ENCODE measurements around the gene ITPR1.
"Not testable (repeated sequence)": the region's sequence is repeated elsewhere in the genome, so short reads cannot be mapped to it uniquely, and the experiment has no call there.

Gene ITPR1

DNA sequence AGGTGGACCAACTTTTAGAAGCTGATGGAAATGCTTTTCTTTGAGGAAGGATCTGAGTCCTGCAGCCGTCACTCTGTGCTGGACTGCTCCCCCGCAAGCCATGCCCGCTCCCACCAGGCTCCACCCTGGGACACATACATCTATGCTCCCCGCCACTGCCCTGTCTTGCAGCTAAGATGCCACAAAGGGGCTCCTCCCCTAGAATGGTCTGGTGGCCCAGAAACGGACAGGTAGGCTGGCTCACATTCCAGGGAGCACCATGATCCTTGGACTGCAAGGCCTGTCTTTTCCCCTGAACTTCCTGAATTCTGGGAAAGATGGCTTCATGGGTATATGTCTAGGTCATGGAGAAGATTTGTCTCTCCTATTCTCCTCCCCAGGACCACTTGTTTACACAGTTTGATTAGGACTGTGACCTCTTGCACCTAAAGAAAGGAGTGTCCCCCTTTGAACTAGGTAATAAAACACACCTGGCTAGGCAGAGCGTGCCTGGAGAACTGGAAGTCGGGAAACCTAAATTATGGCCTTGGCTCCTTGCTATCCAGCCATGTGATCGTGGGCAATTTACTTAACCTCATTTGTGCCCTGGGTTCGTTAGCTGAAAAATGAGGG, 265.2 kb downstream of the ITPR1 start:
- Histone ChIP-seq H3K27ac (ENCODE audit: insufficient read depth in 1 of 2, low read depth in 1 of 2, low read length in 2 of 2, poor library complexity in 1 of 2, severe bottlenecking in 2 of 2) (no peak overlapping the region), H3K36me3 (ENCODE audit: control insufficient read depth in 4 of 4, insufficient read depth in 4 of 4, low read length in 3 of 4) (peaks cover 0 to 58% (median 15%) of the 10 kb centered on the region in 4 experiments), H3K9me3 (ENCODE audit: control extremely low read depth in 1 of 5, control insufficient read depth in 4 of 5, insufficient read depth in 2 of 5, low read depth in 1 of 5, low read length in 4 of 5) (peaks cover 0 to 3% (median 0%) of the 10 kb centered on the region in 5 experiments), H3K27me3 (replicated peaks in 2 of 5; ENCODE audit: control insufficient read depth in 4 of 5, insufficient read depth in 5 of 5, low read length in 4 of 5) (no peaks in the 10 kb centered on the region), H3K4me3 (ENCODE audit: control insufficient read depth in 1 of 7, extremely low read depth in 1 of 7, insufficient read depth in 4 of 7, low read depth in 2 of 7, low read length in 6 of 7) (no peak overlapping the region), H3K4me1 (ENCODE audit: control extremely low read depth in 1 of 4, control insufficient read depth in 4 of 4, insufficient read depth in 4 of 4, low read length in 3 of 4) (peaks cover 9 to 66% (median 42%) of the 10 kb centered on the region in 4 experiments)
- ChIA-PET POLR2A (no interaction called here), CTCF (interaction anchor here (0.9 to 3.3 kb wide), 3 partner anchors 10 to 46 kb away, joined by 3 to 15 read pairs (median 8); no protein-coding TSS in a partner anchor)
- WGBS (ENCODE audit: insufficient coverage), result 100% methylated on average over 9 of the region's 9 CpGs
- no peak for DNase-seq

DNA sequence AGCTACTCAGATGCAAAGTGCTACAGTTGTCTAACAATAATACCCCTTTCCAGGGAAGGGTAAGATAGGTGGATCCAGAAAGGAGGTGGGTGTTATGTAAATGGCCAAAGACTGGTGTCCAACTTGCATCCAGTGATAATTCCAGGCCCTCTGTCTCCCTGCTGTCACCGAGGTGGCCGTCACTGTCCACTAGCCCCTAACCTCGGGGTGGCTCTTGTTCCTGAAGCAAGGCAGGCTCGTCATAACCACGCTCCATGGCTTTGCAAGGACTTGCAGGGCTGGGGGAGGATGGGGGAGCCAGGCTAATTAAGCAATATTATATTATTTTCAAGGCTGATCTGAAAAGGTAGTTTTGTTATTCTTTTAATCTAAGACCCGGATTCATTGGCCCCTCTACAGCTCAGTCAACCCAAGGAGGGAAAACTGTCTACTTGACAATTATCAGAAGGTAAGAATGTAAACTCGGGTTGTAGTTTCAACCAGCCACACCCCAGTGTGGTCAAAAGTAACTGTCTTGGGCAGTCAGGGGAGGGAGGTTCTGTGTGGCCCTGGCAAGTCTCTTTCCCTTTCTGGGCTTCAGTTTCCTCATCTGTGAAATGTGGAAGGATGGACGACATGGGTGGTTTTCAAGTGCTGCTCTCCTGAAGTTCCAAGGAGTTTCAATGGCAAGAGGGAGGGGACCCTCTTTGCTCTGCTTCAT, 266.0 kb downstream of the ITPR1 start:
- WGBS (ENCODE audit: insufficient coverage), result 61% methylated on average over 6 of the region's 8 CpGs
- ChIA-PET CTCF (interaction anchor here (0.9 to 3.3 kb wide), 4 partner anchors 9 to 39 kb away, joined by 3 to 15 read pairs (median 8); no protein-coding TSS in a partner anchor), POLR2A (no interaction called here)
- peak overlapping the region in 1 of 7 experiments; percentile 30 for H3K4me3 ChIP-seq (ENCODE audit: control insufficient read depth in 1 of 7, extremely low read depth in 1 of 7, insufficient read depth in 4 of 7, low read depth in 2 of 7, low read length in 6 of 7)
- H3K36me3 ChIP-seq (ENCODE audit: control insufficient read depth in 4 of 4, insufficient read depth in 4 of 4, low read length in 3 of 4), result peaks cover 0 to 59% (median 18%) of the 10 kb centered on the region in 4 experiments
- peaks cover 0 to 5% (median 0%) of the 10 kb centered on the region in 5 experiments for H3K9me3 ChIP-seq (ENCODE audit: control extremely low read depth in 1 of 5, control insufficient read depth in 4 of 5, insufficient read depth in 2 of 5, low read depth in 1 of 5, low read length in 4 of 5)
- peak in 1 of 3 donors; percentile 15 for DNase-seq
- no peaks in the 10 kb centered on the region for H3K27me3 ChIP-seq (replicated peaks in 2 of 5; ENCODE audit: control insufficient read depth in 4 of 5, insufficient read depth in 5 of 5, low read length in 4 of 5)
- peak overlapping the region in 1 of 2 experiments; percentile 40 for H3K27ac ChIP-seq (ENCODE audit: insufficient read depth in 1 of 2, low read depth in 1 of 2, low read length in 2 of 2, poor library complexity in 1 of 2, severe bottlenecking in 2 of 2)
- H3K4me1 ChIP-seq (ENCODE audit: control extremely low read depth in 1 of 4, control insufficient read depth in 4 of 4, insufficient read depth in 4 of 4, low read length in 3 of 4), result peaks cover 9 to 59% (median 40%) of the 10 kb centered on the region in 4 experiments

DNA sequence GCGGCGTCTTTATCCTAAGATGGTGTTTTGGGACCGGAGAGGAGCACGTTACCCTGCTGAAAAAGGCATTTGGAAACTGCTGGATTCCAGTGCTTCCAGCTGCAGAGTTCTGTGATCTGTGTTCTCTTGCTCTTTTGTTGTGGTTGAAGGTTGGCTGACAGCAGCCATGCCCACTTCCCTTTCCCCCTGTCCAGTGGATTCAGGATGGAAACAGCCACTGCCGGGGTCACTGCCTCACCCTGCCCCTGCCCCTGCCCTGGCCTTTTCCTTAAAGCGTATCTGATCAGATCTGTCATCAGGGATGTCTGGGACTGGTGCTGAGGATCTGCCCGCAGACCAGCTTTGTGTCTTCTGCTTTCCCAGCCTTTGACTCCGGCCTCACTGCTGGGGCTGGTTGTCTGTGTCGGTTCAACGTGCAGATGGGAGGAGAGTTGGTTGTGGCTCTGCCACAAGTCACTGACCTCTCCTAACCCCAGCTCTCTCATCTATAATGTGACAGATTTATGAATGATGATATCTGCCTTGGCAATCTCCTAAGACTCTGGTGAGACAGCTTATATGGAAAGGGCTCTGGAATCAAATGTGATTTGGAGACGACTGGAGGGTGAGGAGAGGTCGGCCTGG, 266.7 kb downstream of the ITPR1 start:
- H3K4me1 ChIP-seq (ENCODE audit: control extremely low read depth in 1 of 4, control insufficient read depth in 4 of 4, insufficient read depth in 4 of 4, low read length in 3 of 4), result peaks cover 9 to 53% (median 40%) of the 10 kb centered on the region in 4 experiments
- DNase-seq, result peak in 2 of 3 donors; percentile 58 to 73
- peaks cover 0 to 56% (median 15%) of the 10 kb centered on the region in 4 experiments for H3K36me3 ChIP-seq (ENCODE audit: control insufficient read depth in 4 of 4, insufficient read depth in 4 of 4, low read length in 3 of 4)
- ChIA-PET CTCF (interaction anchor here (2.0 to 3.3 kb wide), 3 partner anchors 8 to 39 kb away, joined by 8 to 15 read pairs (median 9); no protein-coding TSS in a partner anchor), POLR2A (interaction anchor here (0.6 to 1.3 kb wide), 2 partner anchors 11 to 317 kb away, joined by 3 to 5 read pairs; no protein-coding TSS in a partner anchor)
- peaks cover 0 to 5% (median 0%) of the 10 kb centered on the region in 5 experiments for H3K9me3 ChIP-seq (ENCODE audit: control extremely low read depth in 1 of 5, control insufficient read depth in 4 of 5, insufficient read depth in 2 of 5, low read depth in 1 of 5, low read length in 4 of 5)
- 20% methylated on average over 4 of the region's 12 CpGs for WGBS (ENCODE audit: insufficient coverage)
- no peaks in the 10 kb centered on the region for H3K27me3 ChIP-seq (replicated peaks in 2 of 5; ENCODE audit: control insufficient read depth in 4 of 5, insufficient read depth in 5 of 5, low read length in 4 of 5)
- peak overlapping the region in 1 of 2 experiments; percentile 40 for H3K27ac ChIP-seq (ENCODE audit: insufficient read depth in 1 of 2, low read depth in 1 of 2, low read length in 2 of 2, poor library complexity in 1 of 2, severe bottlenecking in 2 of 2)
- H3K4me3 ChIP-seq (ENCODE audit: control insufficient read depth in 1 of 7, extremely low read depth in 1 of 7, insufficient read depth in 4 of 7, low read depth in 2 of 7, low read length in 6 of 7), result peak overlapping the region in 1 of 7 experiments; percentile 30

DNA sequence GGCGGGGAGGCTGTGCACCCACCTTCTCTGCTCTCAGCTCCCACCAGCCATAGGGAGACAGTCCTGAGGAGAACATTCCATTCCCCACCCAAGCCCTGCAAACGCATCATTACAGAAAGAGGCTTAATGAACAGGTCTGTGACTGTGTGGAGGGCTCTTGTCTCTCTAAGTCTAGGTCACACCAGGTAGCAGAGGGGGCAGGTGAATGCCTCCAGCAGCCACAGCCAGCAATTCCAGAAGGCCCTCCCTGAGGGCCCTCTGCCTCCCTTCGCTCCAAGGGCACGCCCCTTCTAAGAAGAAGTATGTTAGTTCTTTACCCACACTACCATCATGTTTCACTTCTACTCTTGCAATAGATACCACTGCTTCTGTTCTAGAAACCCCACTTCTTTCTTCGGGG, 268.6 kb downstream of the ITPR1 start:
- Histone ChIP-seq H3K36me3 (ENCODE audit: control insufficient read depth in 4 of 4, insufficient read depth in 4 of 4, low read length in 3 of 4) (peaks cover 11 to 56% (median 32%) of the 10 kb centered on the region in 4 experiments), H3K4me1 (ENCODE audit: control extremely low read depth in 1 of 4, control insufficient read depth in 4 of 4, insufficient read depth in 4 of 4, low read length in 3 of 4) (peaks cover 8 to 34% (median 29%) of the 10 kb centered on the region in 4 experiments), H3K27me3 (replicated peaks in 2 of 5; ENCODE audit: control insufficient read depth in 4 of 5, insufficient read depth in 5 of 5, low read length in 4 of 5) (no peaks in the 10 kb centered on the region), H3K4me3 (ENCODE audit: control insufficient read depth in 1 of 7, extremely low read depth in 1 of 7, insufficient read depth in 4 of 7, low read depth in 2 of 7, low read length in 6 of 7) (no peak overlapping the region), H3K9me3 (ENCODE audit: control extremely low read depth in 1 of 5, control insufficient read depth in 4 of 5, insufficient read depth in 2 of 5, low read depth in 1 of 5, low read length in 4 of 5) (peaks cover 0 to 19% (median 13%) of the 10 kb centered on the region in 5 experiments), H3K27ac (ENCODE audit: insufficient read depth in 1 of 2, low read depth in 1 of 2, low read length in 2 of 2, poor library complexity in 1 of 2, severe bottlenecking in 2 of 2) (no peak overlapping the region)
- WGBS (ENCODE audit: insufficient coverage), result 90% methylated on average over 3 of the region's 5 CpGs
- no peak for DNase-seq
- ChIA-PET CTCF (interaction anchor here (1.1 to 2.9 kb wide), 2 partner anchors 41 to 48 kb away, joined by 4 to 8 read pairs; no protein-coding TSS in a partner anchor), POLR2A (no interaction called here)

DNA sequence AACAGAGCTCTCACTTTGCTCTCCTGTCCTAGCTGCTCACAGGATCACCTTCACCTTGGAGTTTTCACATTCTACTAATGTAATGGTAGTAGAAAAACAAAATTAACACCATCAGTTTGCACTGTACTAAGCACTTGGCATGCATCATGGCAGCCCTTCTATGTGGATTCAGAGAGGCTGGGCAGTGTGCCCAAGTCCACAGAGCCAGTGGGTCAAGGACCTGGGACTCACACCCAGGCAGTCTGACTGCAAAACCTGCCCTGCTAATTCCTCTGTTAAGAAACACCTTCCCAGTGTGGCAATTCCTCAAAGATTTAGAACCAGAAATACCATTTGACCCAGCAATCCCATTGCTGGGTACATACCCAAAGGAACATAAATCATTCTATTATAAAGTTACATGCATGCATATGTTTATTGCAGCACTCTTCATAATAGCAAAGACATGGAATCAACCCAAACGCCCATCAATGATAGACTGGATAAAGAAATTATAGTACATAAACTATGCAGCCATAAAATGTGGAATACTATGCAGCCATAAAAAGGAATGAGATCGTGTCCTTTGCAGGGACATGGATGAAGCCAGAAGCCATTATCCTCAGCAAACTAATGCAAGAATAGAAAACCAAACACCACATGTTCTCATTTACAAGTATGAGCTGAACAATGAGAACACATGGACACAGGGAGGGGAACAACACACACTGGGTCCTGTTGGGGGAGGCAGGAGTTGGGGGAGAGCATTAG, 269.5 kb downstream of the ITPR1 start:
- H3K36me3 ChIP-seq (ENCODE audit: control insufficient read depth in 4 of 4, insufficient read depth in 4 of 4, low read length in 3 of 4), result peaks cover 14 to 62% (median 40%) of the 10 kb centered on the region in 4 experiments
- not testable (repeated sequence) for H3K27me3 ChIP-seq (replicated peaks in 2 of 5; ENCODE audit: control insufficient read depth in 4 of 5, insufficient read depth in 5 of 5, low read length in 4 of 5); DNase-seq; H3K4me3 ChIP-seq (ENCODE audit: control insufficient read depth in 1 of 7, extremely low read depth in 1 of 7, insufficient read depth in 4 of 7, low read depth in 2 of 7, low read length in 6 of 7); H3K27ac ChIP-seq (ENCODE audit: insufficient read depth in 1 of 2, low read depth in 1 of 2, low read length in 2 of 2, poor library complexity in 1 of 2, severe bottlenecking in 2 of 2)
- CTCF ChIA-PET, result interaction anchor here (0.7 to 2.1 kb wide), 3 partner anchors 10 to 261 kb away, joined by 3 to 8 read pairs (median 4); no protein-coding TSS in a partner anchor
- POLR2A ChIA-PET, result interaction anchor here (0.6 kb wide), 1 partner anchor 169 kb away, joined by 3 read pairs; no protein-coding TSS in a partner anchor
- peaks cover 0 to 19% (median 13%) of the 10 kb centered on the region in 5 experiments for H3K9me3 ChIP-seq (ENCODE audit: control extremely low read depth in 1 of 5, control insufficient read depth in 4 of 5, insufficient read depth in 2 of 5, low read depth in 1 of 5, low read length in 4 of 5)
- peaks cover 8 to 25% (median 23%) of the 10 kb centered on the region in 4 experiments for H3K4me1 ChIP-seq (ENCODE audit: control extremely low read depth in 1 of 4, control insufficient read depth in 4 of 4, insufficient read depth in 4 of 4, low read length in 3 of 4)
- 100% methylated on average over 2 of the region's 2 CpGs for whole genome bisulfite sequencing (ENCODE audit: insufficient coverage)

DNA sequence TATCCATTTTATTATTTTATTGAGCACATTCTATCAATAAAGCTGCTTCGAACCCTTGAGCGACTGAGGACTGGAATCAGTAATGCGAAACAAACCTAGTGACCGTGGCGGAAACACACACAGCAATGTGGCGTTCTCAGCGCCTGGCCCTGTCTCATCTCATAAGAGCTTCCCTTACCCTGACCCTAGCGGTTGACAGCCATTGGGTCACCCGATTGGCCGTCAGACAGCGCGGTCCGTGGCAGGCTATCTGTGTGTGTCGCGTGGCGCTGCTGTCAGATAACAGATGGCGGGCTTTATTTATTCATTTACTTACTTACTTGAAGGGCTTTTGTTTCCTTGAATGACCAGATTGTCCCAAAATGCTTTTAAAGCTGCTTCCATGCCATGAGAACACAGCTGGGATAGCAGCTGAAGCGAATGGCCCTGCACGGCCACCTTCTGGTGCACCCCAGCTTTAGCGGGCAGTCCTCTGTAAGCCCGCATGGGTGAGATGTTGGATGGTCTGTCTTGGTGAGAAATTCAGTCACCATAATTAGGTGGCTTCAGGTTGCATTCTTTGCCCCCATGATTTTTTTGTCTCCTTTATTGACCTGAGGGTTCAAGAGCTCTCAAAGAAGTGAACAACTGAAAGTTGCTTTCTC, 270.6 kb downstream of the ITPR1 start:
- ChIA-PET CTCF (interaction anchor here (1.1 to 2.1 kb wide), 4 partner anchors 9 to 52 kb away, joined by 3 to 8 read pairs (median 5); no protein-coding TSS in a partner anchor), POLR2A (interaction anchor here (0.7 to 0.9 kb wide), 2 partner anchors 22 to 223 kb away, joined by 3 read pairs; no protein-coding TSS in a partner anchor)
- Histone ChIP-seq H3K27me3 (replicated peaks in 2 of 5; ENCODE audit: control insufficient read depth in 4 of 5, insufficient read depth in 5 of 5, low read length in 4 of 5) (no peaks in the 10 kb centered on the region), H3K4me1 (ENCODE audit: control extremely low read depth in 1 of 4, control insufficient read depth in 4 of 4, insufficient read depth in 4 of 4, low read length in 3 of 4) (peaks cover 5 to 18% (median 14%) of the 10 kb centered on the region in 4 experiments), H3K4me3 (ENCODE audit: control insufficient read depth in 1 of 7, extremely low read depth in 1 of 7, insufficient read depth in 4 of 7, low read depth in 2 of 7, low read length in 6 of 7) (no peak overlapping the region), H3K27ac (ENCODE audit: insufficient read depth in 1 of 2, low read depth in 1 of 2, low read length in 2 of 2, poor library complexity in 1 of 2, severe bottlenecking in 2 of 2) (no peak overlapping the region), H3K36me3 (ENCODE audit: control insufficient read depth in 4 of 4, insufficient read depth in 4 of 4, low read length in 3 of 4) (peaks cover 18 to 64% (median 49%) of the 10 kb centered on the region in 4 experiments), H3K9me3 (ENCODE audit: control extremely low read depth in 1 of 5, control insufficient read depth in 4 of 5, insufficient read depth in 2 of 5, low read depth in 1 of 5, low read length in 4 of 5) (peaks cover 0 to 19% (median 13%) of the 10 kb centered on the region in 5 experiments)
- no peak for DNase-seq
- 95% methylated on average over 21 of the region's 21 CpGs for WGBS (ENCODE audit: insufficient coverage)
